GM18907 (cell line): Measurements from ENCODE around the gene DAAM1.

Experiments
- ATAC-seq: cut with Tn5 transposase; IDR thresholded peaks from one replicate; pipeline ENCODE4 v1.9.1; 2021; ENCODE audit warnings: mild to moderate bottlenecking, moderate library complexity; ENCODE audit not compliant: unreplicated experiment

DAAM1 gene

GRCh38 chr14:59188461-59189090 lies at the start of gene DAAM1:
TSS of gene DAAM1 (plus strand) at chr14:59188667. CDS start at chr14:59263478, 74,811 bp downstream.
- peak; percentile 87 for ATAC-seq

GRCh38 chr14:59139324-59139723 lies 49.1 kb upstream of the DAAM1 start:
- no peak for ATAC-seq

- no peak for ATAC-seq
Observed at GRCh38 chr14:59140106-59140843, 48.2 kb upstream of the DAAM1 start.

- ATAC-seq = no peak
Observed at GRCh38 chr14:59146484-59146883, 42.0 kb upstream of the DAAM1 start.

GRCh38 chr14:59147007-59147406 lies 41.5 kb upstream of the DAAM1 start:
- ATAC-seq = no peak

- ATAC-seq = peak; percentile 63
Observed at GRCh38 chr14:59148334-59148900, 40.0 kb upstream of the DAAM1 start.

- peak; percentile 90 for ATAC-seq
Observed at GRCh38 chr14:59150990-59151389, 37.5 kb upstream of the DAAM1 start.

GRCh38 chr14:59154373-59154772 lies 34.1 kb upstream of the DAAM1 start:
- no peak for ATAC-seq

- no peak for ATAC-seq
Observed at GRCh38 chr14:59155886-59156285, 32.6 kb upstream of the DAAM1 start.

- no peak for ATAC-seq
Observed at GRCh38 chr14:59159169-59159568, 29.3 kb upstream of the DAAM1 start.

- ATAC-seq = no peak
Observed at GRCh38 chr14:59160506-59160905, 28.0 kb upstream of the DAAM1 start.

- no peak for ATAC-seq
Observed at GRCh38 chr14:59161561-59162175, 26.8 kb upstream of the DAAM1 start.

GRCh38 chr14:59166258-59166657 lies 22.2 kb upstream of the DAAM1 start:
- ATAC-seq = no peak

- peak; percentile 98 for ATAC-seq
Observed at GRCh38 chr14:59175404-59175803, 13.1 kb upstream of the DAAM1 start.

- no peak for ATAC-seq
Observed at GRCh38 chr14:59176765-59177164, 11.7 kb upstream of the DAAM1 start.

GRCh38 chr14:59177262-59177661 lies 11.2 kb upstream of the DAAM1 start:
- no peak for ATAC-seq

- no peak for ATAC-seq
Observed at GRCh38 chr14:59181791-59182190, 6.7 kb upstream of the DAAM1 start.

- ATAC-seq = no peak
Observed at GRCh38 chr14:59182641-59183040, 5.8 kb upstream of the DAAM1 start.

GRCh38 chr14:59183150-59183549 lies 5.3 kb upstream of the DAAM1 start:
- no peak for ATAC-seq

- ATAC-seq = no peak
Observed at GRCh38 chr14:59184396-59184795, 4.1 kb upstream of the DAAM1 start.

GRCh38 chr14:59185676-59186075 lies 2.8 kb upstream of the DAAM1 start:
- ATAC-seq = no peak

GRCh38 chr14:59186306-59186705 lies 2.2 kb upstream of the DAAM1 start:
- no peak for ATAC-seq
